A673 (cell line): Measurements from ENCODE around the gene CNOT6L.

Source experiments
- EZH2 ChIP-seq: fragments of 200-600 bp; sonication (generic); IDR thresholded peaks from 2 replicates; pipeline ENCODE4 v1.6.1; 2017; ENCODE audit warnings: borderline replicate concordance, low read depth, mild to moderate bottlenecking, mixed read lengths, antibody characterized with exemption, low read length; ENCODE audit not compliant: poor library complexity, severe bottlenecking
- TF ChIP-seq, protein P1 (sequence below): fragments of 300-800, 200-600 bp; sonication (generic); conservative IDR thresholded peaks from 2 replicates; pipeline ENCODE4 v1.5.1; 2017; ENCODE audit warnings: low read depth, mild to moderate bottlenecking, antibody characterized with exemption, low read length, moderate library complexity, mixed read lengths

DNA sequence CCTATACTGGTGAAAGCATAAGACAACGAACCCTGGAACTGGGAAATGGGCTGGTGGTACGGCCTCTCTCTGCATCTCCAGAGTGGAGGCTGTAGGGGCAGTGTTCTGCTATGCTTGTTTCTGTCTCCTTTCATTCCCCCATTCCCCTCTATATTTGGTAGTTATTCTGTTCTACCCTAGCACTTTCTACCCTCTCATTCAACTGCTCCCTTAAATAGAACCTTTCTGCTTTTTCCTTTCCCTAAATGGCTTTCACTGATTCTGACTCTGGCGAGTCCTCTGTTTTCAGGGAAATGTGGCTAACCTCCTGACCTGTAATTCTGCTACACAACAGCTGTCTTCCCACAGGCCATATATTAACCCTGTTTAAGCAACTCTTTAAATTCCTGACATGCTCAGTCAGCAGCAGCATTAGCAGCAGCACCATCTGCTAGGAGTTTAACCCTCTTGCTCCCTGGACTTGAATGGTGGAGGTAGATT, 119.4 kb downstream of the CNOT6L start:
- TF ChIP-seq, protein P1, sequence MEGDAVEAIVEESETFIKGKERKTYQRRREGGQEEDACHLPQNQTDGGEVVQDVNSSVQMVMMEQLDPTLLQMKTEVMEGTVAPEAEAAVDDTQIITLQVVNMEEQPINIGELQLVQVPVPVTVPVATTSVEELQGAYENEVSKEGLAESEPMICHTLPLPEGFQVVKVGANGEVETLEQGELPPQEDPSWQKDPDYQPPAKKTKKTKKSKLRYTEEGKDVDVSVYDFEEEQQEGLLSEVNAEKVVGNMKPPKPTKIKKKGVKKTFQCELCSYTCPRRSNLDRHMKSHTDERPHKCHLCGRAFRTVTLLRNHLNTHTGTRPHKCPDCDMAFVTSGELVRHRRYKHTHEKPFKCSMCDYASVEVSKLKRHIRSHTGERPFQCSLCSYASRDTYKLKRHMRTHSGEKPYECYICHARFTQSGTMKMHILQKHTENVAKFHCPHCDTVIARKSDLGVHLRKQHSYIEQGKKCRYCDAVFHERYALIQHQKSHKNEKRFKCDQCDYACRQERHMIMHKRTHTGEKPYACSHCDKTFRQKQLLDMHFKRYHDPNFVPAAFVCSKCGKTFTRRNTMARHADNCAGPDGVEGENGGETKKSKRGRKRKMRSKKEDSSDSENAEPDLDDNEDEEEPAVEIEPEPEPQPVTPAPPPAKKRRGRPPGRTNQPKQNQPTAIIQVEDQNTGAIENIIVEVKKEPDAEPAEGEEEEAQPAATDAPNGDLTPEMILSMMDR = no peak
- no peak for TF ChIP-seq EZH2
